K562 (cell line): ENCODE data around the gene RABGAP1L. TPM values are rescaled to one million over a fixed set of nuclear protein-coding genes. Genes with fewer than 3 reads are reported as not detected.

Experiments
- ARID1B ChIP-seq: fragments of 450-650 bp; IDR thresholded peaks from 2 replicates; pipeline ENCODE4 v1.6.1; 2016; ENCODE audit warnings: antibody characterized with exemption, mild to moderate bottlenecking, inconsistent platforms
- BMI1 ChIP-seq: fragments of 150-350 bp; IDR thresholded peaks from 2 replicates; pipeline ENCODE4 v1.6.1; 2014; ENCODE audit warnings: low read length
- CSDE1 ChIP-seq, 2 experiments: fragments of 450-650 bp; IDR thresholded peaks; 2 replicates each; pipeline ENCODE4 v1.6.1; 2016; ENCODE audit warnings: mild to moderate bottlenecking in 1 of 2
- FOXK1 ChIP-seq: sonication (generic); formaldehyde crosslinking; IDR thresholded peaks from 2 replicates; pipeline ENCODE4 v1.8.0; 2022; ENCODE audit warnings: missing genetic modification reagents, mild to moderate bottlenecking, borderline replicate concordance
- GTF3C2 ChIP-seq: IDR thresholded peaks from 3 replicates; pipeline ENCODE4 v1.6.1; 2011; ENCODE audit warnings: borderline replicate concordance, mild to moderate bottlenecking, moderate library complexity; ENCODE audit not compliant: insufficient read length; ENCODE audit errors: extremely low read depth
- HOXB6 ChIP-seq: fragments of 250-450 bp; sonication (Bioruptor Pico); IDR thresholded peaks from 2 replicates; pipeline ENCODE4 v1.5.1; 2022; ENCODE audit warnings: mild to moderate bottlenecking, borderline replicate concordance
- MTA2 ChIP-seq: fragments of 450-650 bp; IDR thresholded peaks from 2 replicates; pipeline ENCODE4 v1.6.1; 2016; ENCODE audit warnings: low read depth
- MTF1 ChIP-seq: fragments of 250-450 bp; sonication (Bioruptor Pico); IDR thresholded peaks from 2 replicates; pipeline ENCODE4 v1.9.0; 2021; ENCODE audit warnings: moderate library complexity, mild to moderate bottlenecking, inconsistent platforms, borderline replicate concordance
- MYC ChIP-seq, 2 experiments: fragments of 250-450 bp in 1 of 2; sonication (Bioruptor Pico) in 1 of 2; IDR thresholded peaks; 2 replicates each; pipeline versions ENCODE4 v1.5.1 to v1.6.1; 2012 to 2021; ENCODE audit warnings: low read depth in 2 of 2, borderline replicate concordance in 1 of 2, improper control_type of control experiment in 1 of 2, low read length in 1 of 2, mild to moderate bottlenecking in 1 of 2, moderate library complexity in 1 of 2
- NELFE ChIP-seq: IDR thresholded peaks from 2 replicates; pipeline ENCODE4 v1.6.1; 2011; ENCODE audit warnings: mild to moderate bottlenecking; ENCODE audit not compliant: insufficient read depth, insufficient read length
- RCOR1 ChIP-seq, 2 experiments: IDR thresholded peaks; 2 replicates each; pipeline ENCODE4 v1.6.1; 2012; ENCODE audit warnings: low read depth in 2 of 2, low read length in 2 of 2, borderline replicate concordance in 1 of 2, improper control_type of control experiment in 1 of 2
- SAP30 ChIP-seq: fragments of 200-600 bp; sonication (generic); IDR thresholded peaks from 2 replicates; pipeline ENCODE4 v1.6.1; 2012; ENCODE audit warnings: borderline replicate concordance, low read depth, mild to moderate bottlenecking, moderate library complexity, low read length, control low read depth, inconsistent platforms; ENCODE audit not compliant: insufficient read depth, poor library complexity, severe bottlenecking
- SMARCC2 ChIP-seq: fragments of 450-650 bp; IDR thresholded peaks from 2 replicates; pipeline ENCODE4 v1.6.1; 2017; ENCODE audit warnings: antibody characterized with exemption, moderate library complexity, mild to moderate bottlenecking, low read depth
- TARDBP ChIP-seq: fragments of 450-650 bp; IDR thresholded peaks from 2 replicates; pipeline ENCODE4 v1.6.1; 2016
- TRIM28 ChIP-seq: fragments of 450-650 bp; IDR thresholded peaks from 2 replicates; pipeline ENCODE4 v1.6.1; 2017
- U2AF2 ChIP-seq: fragments of 200-400 bp; formaldehyde crosslinking; optimal IDR thresholded peaks from 2 replicates; pipeline ENCODE3; 2017; ENCODE audit warnings: low read depth, mild to moderate bottlenecking, low read length
- USF1 ChIP-seq: sonication (generic); formaldehyde crosslinking; IDR thresholded peaks from 2 replicates; pipeline ENCODE4 v1.9.0; 2022; ENCODE audit warnings: mild to moderate bottlenecking, missing genetic modification reagents
- ZBTB33 ChIP-seq: sonication (generic); formaldehyde crosslinking; IDR thresholded peaks from 2 replicates; pipeline ENCODE4 v1.8.1; 2023; ENCODE audit warnings: mild to moderate bottlenecking, missing genetic modification reagents
- ZKSCAN1 ChIP-seq: fragments of 150-350 bp; IDR thresholded peaks from 2 replicates; pipeline ENCODE4 v1.6.1; 2016; ENCODE audit warnings: low read depth, low read length
- ZNF134 ChIP-seq: fragments of 250-450 bp; sonication (Bioruptor Pico); conservative IDR thresholded peaks from 2 replicates; pipeline ENCODE4 v1.4.0; 2020
- ZNF184 ChIP-seq: sonication (generic); formaldehyde crosslinking; IDR thresholded peaks from 2 replicates; pipeline ENCODE4 v1.5.0; 2020; ENCODE audit warnings: missing genetic modification reagents
- ZNF282 ChIP-seq: sonication (generic); formaldehyde crosslinking; IDR thresholded peaks from 2 replicates; pipeline ENCODE4 v1.8.1; 2023; ENCODE audit warnings: missing genetic modification reagents
- polyA plus RNA-seq, 8 experiments: library from polyadenylated mRNA; depleted of rRNA in 4 of 8; stranded (reverse) in 5 of 8; unstranded in 3 of 8; fragments of >200 nt; fragmentation: Nextera tagmentation in 2 of 8; fragmentation: Illumina TruSeq in 1 of 8; extraction: Ambion mirVana in 2 of 8; extraction: Trizol in 1 of 8; gene quantifications; 2 replicates each; pipeline versions ENCODE4 v1.2.1 to v1.2.3, GENCODE V29; 2011 to 2014; ENCODE audit warnings: inconsistent platforms in 1 of 8, missing spikeins in 1 of 8
- total RNA-seq, 7 experiments: library from RNA; depleted of rRNA in 6 of 7; stranded (reverse); fragments of >200 nt in 6 of 7; fragmentation: Illumina TruSeq in 2 of 7; extraction: Trizol in 2 of 7; gene quantifications; 2 replicates each; pipeline versions ENCODE4 v1.2.1 to v1.2.3, GENCODE V29; 2011 to 2021; ENCODE audit warnings: low replicate concordance in 1 of 7
- TF ChIP-seq, protein P1 (sequence below): fragments of 200-800 bp; sonication (Bioruptor generic); IDR thresholded peaks from 2 replicates; pipeline ENCODE4 v1.6.1; 2017; ENCODE audit warnings: missing genetic modification characterization, missing compliant biosample characterization

Gene RABGAP1L
- total and polyA plus RNA-seq, 9 of the 15 experiments (the other 6 are each of a cell fraction or from before 2014, with no cell fraction given) = 16.5 to 44.9 (median 26.7) TPM

- TF ChIP-seq GTF3C2 (no peak), ZNF282 (no peak), NELFE (no peak), ZBTB33 (CRISPR knock-in tag) (no peak), ZNF184 (CRISPR knock-in tag) (no peak), FOXK1 (CRISPR knock-in tag) (no peak), U2AF2 (no peak), USF1 (CRISPR knock-in tag) (no peak), SMARCC2 (0 out of 2 replicates have a peak, but pooled peaks have one; percentile 21), TRIM28 (no peak), TARDBP (no peak), SAP30 (no peak), MYC (IDR thresholded peaks at IDR 0.05; ENCODE audit: low read depth, low read length) (no peak), MYC (CRISPR knock-in tag; IDR thresholded peaks at IDR 0.05; ENCODE audit: borderline replicate concordance, low read depth) (no peak), HOXB6 (no peak), CSDE1 (IDR thresholded peaks at IDR 0.05) (no peak), ARID1B (peak; percentile 50; the same call in 1 of the 2 replicates), ZNF134 (no peak), BMI1 (no peak), ZKSCAN1 (0 out of 2 replicates have a peak, but pooled peaks have one; percentile 19), MTF1 (no peak), RCOR1 (IDR thresholded peaks at IDR 0.05; ENCODE audit: borderline replicate concordance in 1 of 2, low read depth in 2 of 2, low read length in 2 of 2) (peak in 1 of 2 experiments; percentile 70; a peak in 1 of 4 replicates), MTA2 (no peak)
- TF ChIP-seq, protein P1, sequence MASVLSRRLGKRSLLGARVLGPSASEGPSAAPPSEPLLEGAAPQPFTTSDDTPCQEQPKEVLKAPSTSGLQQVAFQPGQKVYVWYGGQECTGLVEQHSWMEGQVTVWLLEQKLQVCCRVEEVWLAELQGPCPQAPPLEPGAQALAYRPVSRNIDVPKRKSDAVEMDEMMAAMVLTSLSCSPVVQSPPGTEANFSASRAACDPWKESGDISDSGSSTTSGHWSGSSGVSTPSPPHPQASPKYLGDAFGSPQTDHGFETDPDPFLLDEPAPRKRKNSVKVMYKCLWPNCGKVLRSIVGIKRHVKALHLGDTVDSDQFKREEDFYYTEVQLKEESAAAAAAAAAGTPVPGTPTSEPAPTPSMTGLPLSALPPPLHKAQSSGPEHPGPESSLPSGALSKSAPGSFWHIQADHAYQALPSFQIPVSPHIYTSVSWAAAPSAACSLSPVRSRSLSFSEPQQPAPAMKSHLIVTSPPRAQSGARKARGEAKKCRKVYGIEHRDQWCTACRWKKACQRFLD (CRISPR knock-in tag) = no peak
These were observed 730.7 kb downstream of the RABGAP1L start (continued) for GRCh38 chr1:174890024-174890423.
